AG10803 (cell line): Measurements from ENCODE around the gene ABCG1.

Experiments used
- DNase-seq: peaks from one replicate; pipeline ENCODE4 v3.0.0; 2010; ENCODE audit warnings: low read depth
- H3K4me3 ChIP-seq: 2 replicates; pipeline ENCODE4 v1.5.1; 2011; ENCODE audit warnings: mild to moderate bottlenecking, low read length, control low read depth
- TF ChIP-seq, protein P1 (sequence below): conservative IDR thresholded peaks from 2 replicates; pipeline ENCODE4 v1.5.1; 2011; ENCODE audit warnings: mild to moderate bottlenecking, low read length, control low read depth, inconsistent platforms

Gene ABCG1

GRCh38 chr21:42218836-42219605, at the start of gene ABCG1:
Gene ABCG1 (plus strand): TSS chr21:42219140. CDS start chr21:42219263, 123 bp downstream.
- peak within 1 kb of the TSS; percentile 27 for H3K4me3 ChIP-seq
- TF ChIP-seq, protein P1, sequence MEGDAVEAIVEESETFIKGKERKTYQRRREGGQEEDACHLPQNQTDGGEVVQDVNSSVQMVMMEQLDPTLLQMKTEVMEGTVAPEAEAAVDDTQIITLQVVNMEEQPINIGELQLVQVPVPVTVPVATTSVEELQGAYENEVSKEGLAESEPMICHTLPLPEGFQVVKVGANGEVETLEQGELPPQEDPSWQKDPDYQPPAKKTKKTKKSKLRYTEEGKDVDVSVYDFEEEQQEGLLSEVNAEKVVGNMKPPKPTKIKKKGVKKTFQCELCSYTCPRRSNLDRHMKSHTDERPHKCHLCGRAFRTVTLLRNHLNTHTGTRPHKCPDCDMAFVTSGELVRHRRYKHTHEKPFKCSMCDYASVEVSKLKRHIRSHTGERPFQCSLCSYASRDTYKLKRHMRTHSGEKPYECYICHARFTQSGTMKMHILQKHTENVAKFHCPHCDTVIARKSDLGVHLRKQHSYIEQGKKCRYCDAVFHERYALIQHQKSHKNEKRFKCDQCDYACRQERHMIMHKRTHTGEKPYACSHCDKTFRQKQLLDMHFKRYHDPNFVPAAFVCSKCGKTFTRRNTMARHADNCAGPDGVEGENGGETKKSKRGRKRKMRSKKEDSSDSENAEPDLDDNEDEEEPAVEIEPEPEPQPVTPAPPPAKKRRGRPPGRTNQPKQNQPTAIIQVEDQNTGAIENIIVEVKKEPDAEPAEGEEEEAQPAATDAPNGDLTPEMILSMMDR: no peak
- DNase-seq: no peak

DNA sequence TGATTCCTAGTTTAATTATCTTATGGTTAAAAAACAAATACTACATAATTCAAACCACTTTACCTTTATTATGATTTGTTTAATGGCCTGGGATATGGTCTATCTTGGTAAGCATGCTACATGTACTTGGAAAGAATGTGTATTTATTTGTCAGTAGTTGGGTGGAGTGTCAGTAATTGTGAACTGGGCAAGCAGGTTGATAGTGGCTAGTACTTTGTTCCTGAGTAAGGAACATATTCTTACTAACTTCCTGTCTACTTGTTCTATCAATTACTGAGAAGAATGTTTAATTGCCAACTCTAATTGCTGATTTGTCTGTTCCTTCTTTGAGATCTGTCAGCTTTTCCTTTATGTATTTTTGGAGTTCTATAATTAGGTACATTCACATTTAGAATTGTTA, 49.2 kb upstream of the ABCG1 start:
- no peak for DNase-seq
- TF ChIP-seq, protein P1: no peak
- H3K4me3 ChIP-seq: no peak overlapping the region

DNA sequence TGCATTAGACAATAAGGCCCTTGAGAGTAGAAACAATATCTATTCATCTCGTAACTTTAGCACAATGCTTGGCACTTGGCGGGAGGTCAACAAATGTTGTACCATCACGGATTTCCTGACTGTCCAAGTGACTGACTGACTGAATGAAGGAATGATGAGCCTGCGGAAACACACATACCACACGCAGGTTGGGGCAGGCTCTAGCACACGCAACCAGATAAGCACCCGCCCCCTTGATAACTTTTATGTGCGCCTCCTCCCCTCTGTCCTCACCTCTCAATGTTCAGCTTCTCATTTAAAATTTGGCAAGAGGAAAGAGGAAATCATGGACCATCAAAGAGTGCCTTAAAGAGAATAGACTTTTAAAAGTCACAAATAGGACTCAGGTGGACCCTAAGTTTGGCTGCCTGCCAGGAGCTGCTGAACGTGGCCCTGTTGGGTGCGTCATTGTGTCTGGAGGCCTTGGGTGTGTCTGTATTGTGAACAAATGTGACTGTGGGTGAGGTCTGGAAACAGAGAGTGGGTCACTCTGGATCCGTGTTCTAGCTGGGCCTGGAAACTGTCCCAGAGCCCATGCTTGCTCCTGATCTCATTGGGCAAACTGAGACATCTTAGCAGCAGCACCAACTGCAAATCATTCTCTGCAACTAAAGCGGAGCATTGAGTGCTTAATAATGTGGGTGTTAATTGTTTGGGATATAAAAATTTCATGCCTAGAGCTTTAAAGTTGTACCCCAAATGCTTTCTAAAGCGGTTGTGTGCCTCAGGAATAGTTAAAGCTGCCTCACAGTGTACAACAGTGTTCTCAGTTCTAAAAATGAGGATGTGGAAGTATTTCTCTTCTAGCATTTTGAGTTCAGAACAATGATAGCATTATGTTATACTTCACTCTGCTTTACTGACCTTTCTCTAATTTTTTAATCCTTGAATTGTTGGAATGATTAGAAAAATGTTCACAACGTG, 47.6 kb upstream of the ABCG1 start:
- DNase-seq: no peak

DNA sequence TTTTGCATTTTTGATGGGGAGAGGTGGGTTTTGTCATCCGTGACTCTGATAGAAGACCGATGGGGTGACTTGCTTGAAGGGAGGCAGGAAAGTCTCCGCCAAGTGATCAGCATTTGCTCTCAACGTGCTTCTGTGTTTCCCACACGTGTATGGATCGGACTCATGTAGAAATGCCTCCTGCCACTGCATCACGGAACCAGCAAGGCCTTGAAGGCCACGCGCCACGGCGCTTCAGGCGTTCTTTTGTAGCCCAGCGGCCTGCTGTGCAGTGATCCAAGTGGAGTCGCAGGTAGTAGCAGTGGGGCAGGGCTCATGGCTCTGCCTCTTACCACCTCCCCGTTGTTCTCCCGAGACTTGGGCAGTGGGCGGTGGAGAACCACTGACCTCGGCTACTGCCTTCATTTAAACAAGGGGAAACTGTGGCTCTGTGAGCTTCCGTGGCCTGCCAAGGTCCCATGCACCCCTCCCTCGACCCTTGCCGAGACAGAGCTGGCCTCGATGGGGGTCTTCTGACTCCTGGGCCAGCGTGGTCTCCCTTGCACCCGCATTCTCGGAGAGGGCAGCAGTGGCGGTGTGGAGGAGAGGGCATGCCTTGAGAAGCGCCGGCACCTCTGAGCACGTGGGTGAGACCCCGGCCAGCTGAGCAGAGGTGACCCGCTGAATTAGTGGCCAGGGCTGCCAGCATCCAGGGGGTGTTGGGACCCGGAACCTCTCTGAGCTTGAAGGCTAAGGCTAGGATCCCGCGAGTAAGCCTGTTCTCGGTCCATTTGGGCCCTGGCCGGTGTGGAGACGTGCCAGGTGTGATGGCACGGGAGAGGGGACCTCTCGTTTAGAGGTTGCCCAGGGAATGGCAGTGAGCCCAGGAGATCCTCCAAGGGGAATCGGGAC, 46.1 kb upstream of the ABCG1 start:
- TF ChIP-seq, protein P1: no peak
- H3K4me3 ChIP-seq: no peak overlapping the region
- no peak for DNase-seq

More for the DNA sequence above, 47.6 kb upstream of the ABCG1 start:
- H3K4me3 ChIP-seq: no peak overlapping the region
- TF ChIP-seq, protein P1: no peak

GRCh38 chr21:42174173-42174572, 44.8 kb upstream of the ABCG1 start:
- H3K4me3 ChIP-seq: no peak overlapping the region
- TF ChIP-seq, protein P1: no peak
- DNase-seq: no peak

DNA sequence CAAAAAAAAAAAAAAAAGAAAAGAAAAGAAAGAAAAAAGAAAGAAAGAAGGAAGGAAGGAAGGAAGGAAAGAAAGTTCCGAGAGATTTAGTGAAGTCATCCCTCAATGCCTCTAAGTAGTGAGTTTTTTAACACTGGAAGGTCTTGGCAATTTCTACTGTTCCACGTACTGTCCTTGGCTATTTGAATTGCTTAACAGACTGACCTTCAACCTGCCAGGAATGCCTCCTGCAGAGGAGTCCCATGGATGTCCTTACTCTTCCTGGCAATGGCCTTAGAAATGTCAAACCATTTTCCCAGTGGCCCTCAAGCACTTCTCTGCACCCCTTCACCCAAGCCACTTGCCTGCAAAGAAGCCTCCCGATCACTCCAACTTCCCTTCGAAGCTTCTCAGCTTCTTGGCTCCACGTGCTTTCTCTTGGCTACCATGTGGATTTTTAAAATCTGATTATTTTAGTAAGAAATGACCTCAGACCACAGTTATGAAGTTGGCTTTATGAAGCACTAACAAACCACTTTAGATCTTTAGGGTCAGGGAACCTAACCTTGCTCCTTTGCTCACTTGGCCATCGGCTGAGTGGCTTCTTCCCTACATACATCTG, 43.7 kb upstream of the ABCG1 start:
- DNase-seq: no peak
- TF ChIP-seq, protein P1: no peak
- no peak overlapping the region for H3K4me3 ChIP-seq
